CD14-positive monocyte (primary cell): ENCODE data around the gene CAP2. TPM values are rescaled to one million over a fixed set of nuclear protein-coding genes. Genes with fewer than 3 reads are reported as not detected.

ENCODE experiments used
- DNase-seq, 3 donors: peaks; one replicate each; pipeline ENCODE4 v3.0.0-alpha.2; 2011 to 2022
- H2AFZ ChIP-seq: 2 replicates; pipeline ENCODE4 v1.6.0; 2012; ENCODE audit warnings: mild to moderate bottlenecking, low read depth, low read length, inconsistent platforms; ENCODE audit not compliant: insufficient read depth, poor library complexity, severe bottlenecking
- H3K27ac ChIP-seq, 2 donors: 1 replicate in 1 of 2; 2 replicates in 1 of 2; pipeline ENCODE4 v1.5.1; 2012 to 2013; ENCODE audit warnings: low read length in 2 of 2, control low read depth in 1 of 2, inconsistent platforms in 1 of 2, low read depth in 1 of 2, mild to moderate bottlenecking in 1 of 2
- H3K27me3 ChIP-seq, 2 donors: one replicate each; pipeline versions ENCODE4 v1.6.0 to v1.6.1; 2011 to 2013; ENCODE audit warnings: low read length in 2 of 2; ENCODE audit not compliant: control insufficient read depth in 2 of 2, insufficient read depth in 2 of 2
- H3K36me3 ChIP-seq, 2 donors: replicated peaks in 1 of 2; 1 replicate in 1 of 2; 2 replicates in 1 of 2; pipeline versions ENCODE4 v1.5.1 to v1.6.1; 2012 to 2013; ENCODE audit warnings: low read length in 2 of 2, control low read depth in 1 of 2, inconsistent platforms in 1 of 2, mild to moderate bottlenecking in 1 of 2; ENCODE audit not compliant: insufficient read depth in 2 of 2, control insufficient read depth in 1 of 2
- H3K4me1 ChIP-seq, 2 donors: 1 replicate in 1 of 2; 2 replicates in 1 of 2; pipeline versions ENCODE4 v1.5.1 to v1.6.1; 2012 to 2013; ENCODE audit warnings: low read length in 2 of 2, control low read depth in 1 of 2, inconsistent platforms in 1 of 2, mild to moderate bottlenecking in 1 of 2, moderate library complexity in 1 of 2; ENCODE audit not compliant: insufficient read depth in 2 of 2, control insufficient read depth in 1 of 2
- H3K4me2 ChIP-seq: replicated peaks from 2 replicates; pipeline ENCODE3; 2012; ENCODE audit warnings: low read length, moderate library complexity, mild to moderate bottlenecking; ENCODE audit not compliant: poor library complexity, severe bottlenecking; ENCODE audit errors: extremely low read depth
- H3K4me3 ChIP-seq, 3 experiments: fragments of 200-600 bp in 1 of 3; sonication (generic) in 1 of 3; replicated peaks in 1 of 3; 1 replicate in 2 of 3; 2 replicates in 1 of 3; pipeline ENCODE4 v1.5.1; 2011 to 2013; ENCODE audit warnings: low read length in 3 of 3, mild to moderate bottlenecking in 3 of 3, control low read depth in 2 of 3, low read depth in 2 of 3, inconsistent platforms in 1 of 3, moderate library complexity in 1 of 3
- H3K79me2 ChIP-seq: 2 replicates; pipeline ENCODE4 v1.6.0; 2012; ENCODE audit warnings: mild to moderate bottlenecking, control low read depth, inconsistent platforms, low read length, moderate library complexity; ENCODE audit not compliant: insufficient read depth
- H3K9ac ChIP-seq: 2 replicates; pipeline ENCODE4 v1.6.0; 2017; ENCODE audit warnings: low read length, mild to moderate bottlenecking; ENCODE audit not compliant: insufficient read depth, poor library complexity, severe bottlenecking
- H3K9me3 ChIP-seq, 2 donors: replicated peaks in 1 of 2; 1 replicate in 1 of 2; 2 replicates in 1 of 2; pipeline versions ENCODE4 v1.5.1 to v1.6.1; 2012 to 2013; ENCODE audit warnings: low read length in 2 of 2, control low read depth in 1 of 2; ENCODE audit not compliant: control insufficient read depth in 1 of 2, insufficient read depth in 1 of 2
- H4K20me1 ChIP-seq: 2 replicates; pipeline ENCODE4 v1.6.0; 2012; ENCODE audit warnings: mild to moderate bottlenecking, low read length, control low read depth, moderate library complexity; ENCODE audit not compliant: insufficient read depth
- H3K27ac Mint-ChIP-seq, 7 donors: one replicate each; pipeline ENCODE4 v1.8.0; 2020; ENCODE audit warnings: mild to moderate bottlenecking in 7 of 7, mixed read lengths in 7 of 7, moderate library complexity in 6 of 7, inconsistent platforms in 2 of 7
- H3K27me3 Mint-ChIP-seq, 3 donors: one replicate each; pipeline ENCODE4 v1.8.0; 2021 to 2022; ENCODE audit warnings: low read depth in 3 of 3, mild to moderate bottlenecking in 3 of 3, mixed read lengths in 3 of 3, moderate library complexity in 3 of 3, inconsistent platforms in 1 of 3
- H3K36me3 Mint-ChIP-seq, 2 donors: one replicate each; pipeline ENCODE4 v1.8.0; 2020; ENCODE audit warnings: mixed read lengths in 2 of 2, inconsistent platforms in 1 of 2, mild to moderate bottlenecking in 1 of 2
- H3K4me1 Mint-ChIP-seq: one replicate; pipeline ENCODE4 v1.8.0; 2020; ENCODE audit warnings: mild to moderate bottlenecking, mixed read lengths
- H3K4me3 Mint-ChIP-seq, 2 donors: one replicate each; pipeline ENCODE4 v1.8.0; 2020; ENCODE audit warnings: mild to moderate bottlenecking in 2 of 2, mixed read lengths in 2 of 2, moderate library complexity in 1 of 2
- H3K9me3 Mint-ChIP-seq, 7 donors: one replicate each; pipeline ENCODE4 v1.8.0; 2020 to 2022; ENCODE audit warnings: mixed read lengths in 7 of 7, mild to moderate bottlenecking in 6 of 7, moderate library complexity in 6 of 7, inconsistent platforms in 2 of 7
- CTCF ChIP-seq: fragments of 200-600 bp; IDR thresholded peaks from one replicate; pipeline ENCODE4 v1.8.0; 2022; ENCODE audit warnings: antibody characterized with exemption, mild to moderate bottlenecking
- WGBS: methylation state at CpG from one replicate; pipeline ENCODE4 v1.1.5; 2013; ENCODE audit warnings: missing lambda C conversion rate; ENCODE audit not compliant: insufficient coverage; 5-methylcytosine and 5-hydroxymethylcytosine counted together
- intact Hi-C, 2 donors: fragments of 100-400 bp; cut with micrococcal nuclease; formaldehyde crosslinking; loops; one replicate each; pipeline versions ENCODE4 v1.15.0 to v1.15.1; 2023
- polyA plus RNA-seq, 3 donors: library from polyadenylated mRNA; depleted of rRNA in 1 of 3; unstranded in 2 of 3; stranded (reverse) in 1 of 3; fragments of 300-500 nt in 2 of 3; fragments of >200 nt in 1 of 3; fragmentation: Illumina TruSeq in 2 of 3; gene quantifications; 1 replicate in 2 of 3; 2 replicates in 1 of 3; pipeline ENCODE4 v1.2.3, GENCODE V29; 2012 to 2021

CAP2 gene
- polyA plus RNA-seq, 3 donors: not detected

DNA sequence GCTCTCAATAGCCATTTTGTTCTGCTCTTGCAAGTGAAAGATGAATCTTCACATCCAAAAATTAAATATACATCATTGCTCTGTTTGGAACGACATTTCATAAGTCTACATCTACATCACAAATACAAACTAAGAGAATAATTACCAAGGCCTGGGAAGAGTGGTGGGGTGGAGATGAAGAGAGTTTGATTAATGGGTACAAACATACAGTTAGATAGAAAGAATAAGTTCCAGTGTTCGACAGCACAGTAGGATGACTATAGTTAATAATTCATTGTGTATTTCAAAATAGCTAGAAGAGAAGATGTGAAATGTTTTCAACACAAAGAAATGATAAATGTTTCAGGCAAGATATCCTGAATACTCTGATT, 38.0 kb upstream of the CAP2 start:
- H3K4me2 ChIP-seq: no peak overlapping the region
- TF ChIP-seq CTCF: no peak
- no peaks in the 10 kb centered on the region for H3K27me3 ChIP-seq
- intact Hi-C loops: no loop called here
- no peak overlapping the region for H3K9ac ChIP-seq
- H3K9me3 Mint-ChIP-seq: peaks cover 0 to 20% (median 2%) of the 10 kb centered on the region in 7 donors
- no CpG with 5 or more reads among the region's 2 CpGs for WGBS
- H3K36me3 ChIP-seq: no peaks in the 10 kb centered on the region
- no peaks in the 10 kb centered on the region for H3K9me3 ChIP-seq
- H3K4me3 Mint-ChIP-seq: no peak overlapping the region
- H3K27ac ChIP-seq: no peak overlapping the region
- H4K20me1 ChIP-seq: no peaks in the 10 kb centered on the region
- H3K4me1 ChIP-seq: no peaks in the 10 kb centered on the region
- H3K79me2 ChIP-seq: no peaks in the 10 kb centered on the region
- H3K27me3 Mint-ChIP-seq: peaks cover 0 to 5% (median 4%) of the 10 kb centered on the region in 3 donors
- no peaks in the 10 kb centered on the region for H3K4me1 Mint-ChIP-seq
- H3K27ac Mint-ChIP-seq: no peak overlapping the region
- H3K36me3 Mint-ChIP-seq: no peaks in the 10 kb centered on the region
- H2AFZ ChIP-seq: no peak overlapping the region
- DNase-seq: no peak
- H3K4me3 ChIP-seq: no peak overlapping the region

GRCh38 chr6:17358515-17358914, 34.9 kb upstream of the CAP2 start:
- H3K4me3 Mint-ChIP-seq: no peak overlapping the region
- Histone ChIP-seq H3K79me2 (no peaks in the 10 kb centered on the region), H3K27ac (no peak overlapping the region), H3K4me1 (no peaks in the 10 kb centered on the region), H3K4me2 (no peak overlapping the region), H3K27me3 (no peaks in the 10 kb centered on the region), H3K9ac (no peak overlapping the region), H4K20me1 (no peaks in the 10 kb centered on the region), H2AFZ (no peak overlapping the region), H3K4me3 (no peak overlapping the region), H3K36me3 (no peaks in the 10 kb centered on the region), H3K9me3 (peaks cover 0 to 5% of the 10 kb centered on the region in 2 donors)
- peaks cover 0 to 6% (median 2%) of the 10 kb centered on the region in 3 donors for H3K27me3 Mint-ChIP-seq
- no peaks in the 10 kb centered on the region for H3K4me1 Mint-ChIP-seq
- no peak overlapping the region for H3K27ac Mint-ChIP-seq
- peaks cover 0 to 17% (median 4%) of the 10 kb centered on the region in 7 donors for H3K9me3 Mint-ChIP-seq
- TF ChIP-seq CTCF: no peak
- intact Hi-C loops: no loop called here
- no peaks in the 10 kb centered on the region for H3K36me3 Mint-ChIP-seq
- no peak for DNase-seq
